ENCODE data around the gene DMAC2L. TPM values are rescaled to one million over a fixed set of nuclear protein-coding genes. Genes with fewer than 3 reads are reported as not detected.

DMAC2L gene
- total RNA-seq, 2 experiments from 2014 or later, result 13.8 to 33.0 TPM

GRCh38 chr14:50321009-50321660, 9.0 kb downstream of the DMAC2L start:
- Histone ChIP-seq H3K27ac (ENCODE audit: low read depth, low read length, poor library complexity, severe bottlenecking) (no peak overlapping the region), H3K4me2 (ENCODE audit: low read length) (peak overlapping the region; percentile 36), H2AFZ (ENCODE audit: low read length) (no peak overlapping the region; the same call in 1 of the 2 replicates), H3K9me3 (ENCODE audit: low read length) (no peaks in the 10 kb centered on the region), H3K79me2 (ENCODE audit: insufficient read depth, low read depth, low read length) (peaks cover 13% of the 10 kb centered on the region; the same call in 1 of the 2 replicates), H3K36me3 (ENCODE audit: insufficient read depth, low read length) (peaks cover 32% of the 10 kb centered on the region), H3K4me1 (ENCODE audit: insufficient read depth, low read length, poor library complexity, severe bottlenecking) (peaks cover 14% of the 10 kb centered on the region), H3K4me3 (ENCODE audit: low read depth, low read length, poor library complexity, severe bottlenecking) (no peak overlapping the region), H3K9me2 (ENCODE audit: insufficient read depth, low read length) (no peaks in the 10 kb centered on the region), H4K20me1 (ENCODE audit: insufficient read depth, low read length) (no peaks in the 10 kb centered on the region)
- DNase-seq (ENCODE audit: low spot score), result peak; percentile 80
- TF ChIP-seq, protein P1, sequence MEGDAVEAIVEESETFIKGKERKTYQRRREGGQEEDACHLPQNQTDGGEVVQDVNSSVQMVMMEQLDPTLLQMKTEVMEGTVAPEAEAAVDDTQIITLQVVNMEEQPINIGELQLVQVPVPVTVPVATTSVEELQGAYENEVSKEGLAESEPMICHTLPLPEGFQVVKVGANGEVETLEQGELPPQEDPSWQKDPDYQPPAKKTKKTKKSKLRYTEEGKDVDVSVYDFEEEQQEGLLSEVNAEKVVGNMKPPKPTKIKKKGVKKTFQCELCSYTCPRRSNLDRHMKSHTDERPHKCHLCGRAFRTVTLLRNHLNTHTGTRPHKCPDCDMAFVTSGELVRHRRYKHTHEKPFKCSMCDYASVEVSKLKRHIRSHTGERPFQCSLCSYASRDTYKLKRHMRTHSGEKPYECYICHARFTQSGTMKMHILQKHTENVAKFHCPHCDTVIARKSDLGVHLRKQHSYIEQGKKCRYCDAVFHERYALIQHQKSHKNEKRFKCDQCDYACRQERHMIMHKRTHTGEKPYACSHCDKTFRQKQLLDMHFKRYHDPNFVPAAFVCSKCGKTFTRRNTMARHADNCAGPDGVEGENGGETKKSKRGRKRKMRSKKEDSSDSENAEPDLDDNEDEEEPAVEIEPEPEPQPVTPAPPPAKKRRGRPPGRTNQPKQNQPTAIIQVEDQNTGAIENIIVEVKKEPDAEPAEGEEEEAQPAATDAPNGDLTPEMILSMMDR (conservative IDR thresholded peaks at IDR 0.05; ENCODE audit: low read length), result peak; percentile 99
- TF ChIP-seq EZH2phosphoT487 (IDR thresholded peaks at IDR 0.05; ENCODE audit: borderline replicate concordance, low read depth, low read length), result no peak
- BruUV-seq (replicated peaks), result no TSS peak
- ChIA-PET CTCF (ENCODE audit: unreplicated experiment) (interaction anchor here (0.8 kb wide), 1 partner anchor 10 kb away, joined by 3 read pairs; no protein-coding TSS in a partner anchor), POLR2A (interaction anchor here (0.8 to 1.4 kb wide), 3 partner anchors 10 to 238 kb away, joined by 3 to 6 read pairs (median 5); partner anchors contain the start of genes DMAC2L and L2HGDH)
- intact Hi-C loops (cut with micrococcal nuclease; ENCODE audit: unreplicated experiment), result loop anchor here (1.0 kb wide), 1 partner anchor 211 kb away; the partner anchor contains the start of gene MAP4K5

DNA sequence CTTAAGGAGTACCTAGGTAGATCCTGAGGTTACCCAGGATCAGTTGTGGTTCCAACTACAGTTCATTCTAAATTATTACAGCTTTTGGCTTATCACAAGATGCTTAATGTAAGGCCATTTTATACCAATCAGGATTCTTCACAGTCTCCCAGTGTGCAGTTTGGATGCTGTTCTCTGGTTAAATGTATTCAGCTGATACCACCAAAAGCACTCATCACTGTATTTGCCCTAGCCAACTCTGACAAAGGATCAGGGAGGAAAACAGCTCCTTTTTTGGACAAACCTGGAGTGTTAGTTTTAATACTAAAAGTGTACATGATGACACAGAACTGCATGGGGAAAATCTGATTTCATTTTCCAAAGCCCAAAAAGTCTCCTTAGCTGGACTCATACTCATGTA, 19.5 kb downstream of the DMAC2L start:
- H3K4me3 ChIP-seq (ENCODE audit: low read depth, low read length, poor library complexity, severe bottlenecking), result no peak overlapping the region
- no peak overlapping the region for H3K27ac ChIP-seq (ENCODE audit: low read depth, low read length, poor library complexity, severe bottlenecking)
- ChIA-PET POLR2A (interaction anchor here (1.3 kb wide), 1 partner anchor 25 kb away, joined by 4 read pairs; no protein-coding TSS in a partner anchor), CTCF (ENCODE audit: unreplicated experiment) (interaction anchor here (1.0 kb wide), 1 partner anchor 11 kb away, joined by 3 read pairs; no protein-coding TSS in a partner anchor)
- intact Hi-C loops (cut with micrococcal nuclease; ENCODE audit: unreplicated experiment), result no loop called here
- H3K79me2 ChIP-seq (ENCODE audit: insufficient read depth, low read depth, low read length), result no peaks in the 10 kb centered on the region
- TF ChIP-seq EZH2phosphoT487 (IDR thresholded peaks at IDR 0.05; ENCODE audit: borderline replicate concordance, low read depth, low read length), result no peak
- TF ChIP-seq, protein P1 (conservative IDR thresholded peaks at IDR 0.05; ENCODE audit: low read length), result no peak
- peaks cover 11% of the 10 kb centered on the region; the same call in 1 of the 2 replicates for H3K36me3 ChIP-seq (ENCODE audit: insufficient read depth, low read length)
- no peaks in the 10 kb centered on the region for H3K9me2 ChIP-seq (ENCODE audit: insufficient read depth, low read length)
- no peak overlapping the region for H2AFZ ChIP-seq (ENCODE audit: low read length)
- no peaks in the 10 kb centered on the region for H3K9me3 ChIP-seq (ENCODE audit: low read length)
- no peaks in the 10 kb centered on the region for H3K4me1 ChIP-seq (ENCODE audit: insufficient read depth, low read length, poor library complexity, severe bottlenecking)
- no peaks in the 10 kb centered on the region for H4K20me1 ChIP-seq (ENCODE audit: insufficient read depth, low read length)
- no peak for DNase-seq (ENCODE audit: low spot score)
- H3K4me2 ChIP-seq (ENCODE audit: low read length), result no peak overlapping the region
- BruUV-seq (replicated peaks), result no TSS peak
